ENCODE measurements around the gene COL4A2. TPM values are rescaled to one million over a fixed set of nuclear protein-coding genes. Genes with fewer than 3 reads are reported as not detected.
A peak's percentile ranks its signal among the peaks of the same experiment; 100 is the strongest.
"Not testable (repeated sequence)": the region's sequence is repeated elsewhere in the genome, so short reads cannot be mapped to it uniquely, and the experiment has no call there.

The COL4A2 gene
- polyA plus RNA-seq, 1 donor (not counting 4 experiments of a cell fraction or from before 2014, with no cell fraction given) = 30.7 TPM

GRCh38 chr13:110312339-110313031 is 5.4 kb downstream of the COL4A2 start:
- Histone ChIP-seq H3K36me3 (ENCODE audit: control insufficient read depth in 2 of 2, extremely low read depth in 1 of 2, insufficient read depth in 2 of 2, low read length in 2 of 2) (peaks cover 5 to 27% of the 10 kb centered on the region in 2 experiments), H3K4me1 (ENCODE audit: control insufficient read depth, extremely low read depth, insufficient read depth, low read length) (peaks cover 28% of the 10 kb centered on the region), H4K20me1 (ENCODE audit: control insufficient read depth, extremely low read depth, insufficient read depth, low read length) (no peaks in the 10 kb centered on the region), H3K9me1 (ENCODE audit: control insufficient read depth, extremely low read depth, insufficient read depth, low read length) (no peaks in the 10 kb centered on the region), H3K27ac (ENCODE audit: control insufficient read depth, insufficient read depth, low read length) (no peak overlapping the region), H3K79me2 (ENCODE audit: control insufficient read depth, insufficient read depth, low read length) (peaks cover 84% of the 10 kb centered on the region), H3K27me3 (ENCODE audit: control insufficient read depth, extremely low read depth, insufficient read depth, low read length) (no peaks in the 10 kb centered on the region), H3K9me3 (ENCODE audit: control insufficient read depth, low read depth, low read length) (no peaks in the 10 kb centered on the region), H3K4me3 (ENCODE audit: control insufficient read depth in 2 of 3, extremely low read depth in 1 of 3, insufficient read depth in 2 of 3, low read depth in 1 of 3, low read length in 3 of 3) (no peak overlapping the region), H3K4me2 (ENCODE audit: control insufficient read depth, extremely low read depth, insufficient read depth, low read depth, low read length) (peak overlapping the region; percentile 35), H3K9ac (ENCODE audit: control insufficient read depth, extremely low read depth, insufficient read depth, low read length) (no peak overlapping the region), H2AFZ (ENCODE audit: control insufficient read depth, low read length) (no peak overlapping the region)
- peak; percentile 90 for FAIRE-seq
- no peak for TF ChIP-seq EZH2 (IDR thresholded peaks at IDR 0.05; ENCODE audit: low read length)
- TF ChIP-seq CTCF (optimal IDR thresholded peaks at IDR 0.05 in 1 of 3, IDR thresholded peaks at IDR 0.05 in 1 of 3, conservative IDR thresholded peaks at IDR 0.05 in 1 of 3; ENCODE audit: extremely low read depth in 1 of 3, insufficient read depth in 2 of 3, low read length in 3 of 3) = peak in 1 of 3 experiments; percentile 2
- DNase-seq (ENCODE audit: low read depth, low spot score) = peak; percentile 65
- dilution Hi-C loops (cut with MboI; ENCODE audit: extremely low pct_ligation_motif_present, low sequenced_read_pairs) = no loop called here

- Histone ChIP-seq H3K4me1 (ENCODE audit: control insufficient read depth, extremely low read depth, insufficient read depth, low read length) (peaks cover 28% of the 10 kb centered on the region), H3K79me2 (ENCODE audit: control insufficient read depth, insufficient read depth, low read length) (peaks cover 83% of the 10 kb centered on the region), H3K36me3 (ENCODE audit: control insufficient read depth in 2 of 2, extremely low read depth in 1 of 2, insufficient read depth in 2 of 2, low read length in 2 of 2) (peaks cover 5 to 27% of the 10 kb centered on the region in 2 experiments)
- H3K27me3 ChIP-seq (ENCODE audit: control insufficient read depth, extremely low read depth, insufficient read depth, low read length); H3K4me2 ChIP-seq (ENCODE audit: control insufficient read depth, extremely low read depth, insufficient read depth, low read depth, low read length); DNase-seq (ENCODE audit: low read depth, low spot score); FAIRE-seq; dilution Hi-C loops (cut with MboI; ENCODE audit: extremely low pct_ligation_motif_present, low sequenced_read_pairs); H3K9me3 ChIP-seq (ENCODE audit: control insufficient read depth, low read depth, low read length); H2AFZ ChIP-seq (ENCODE audit: control insufficient read depth, low read length); H3K9me1 ChIP-seq (ENCODE audit: control insufficient read depth, extremely low read depth, insufficient read depth, low read length); H4K20me1 ChIP-seq (ENCODE audit: control insufficient read depth, extremely low read depth, insufficient read depth, low read length); H3K4me3 ChIP-seq (ENCODE audit: control insufficient read depth in 2 of 3, extremely low read depth in 1 of 3, insufficient read depth in 2 of 3, low read depth in 1 of 3, low read length in 3 of 3); H3K27ac ChIP-seq (ENCODE audit: control insufficient read depth, insufficient read depth, low read length); H3K9ac ChIP-seq (ENCODE audit: control insufficient read depth, extremely low read depth, insufficient read depth, low read length): not testable (repeated sequence)
Measured at GRCh38 chr13:110313261-110313660, 6.2 kb downstream of the COL4A2 start.

- H3K9me1 ChIP-seq (ENCODE audit: control insufficient read depth, extremely low read depth, insufficient read depth, low read length); H3K27me3 ChIP-seq (ENCODE audit: control insufficient read depth, extremely low read depth, insufficient read depth, low read length); H3K4me3 ChIP-seq (ENCODE audit: control insufficient read depth in 2 of 3, extremely low read depth in 1 of 3, insufficient read depth in 2 of 3, low read depth in 1 of 3, low read length in 3 of 3); H3K9me3 ChIP-seq (ENCODE audit: control insufficient read depth, low read depth, low read length); H3K9ac ChIP-seq (ENCODE audit: control insufficient read depth, extremely low read depth, insufficient read depth, low read length); FAIRE-seq; DNase-seq (ENCODE audit: low read depth, low spot score); H2AFZ ChIP-seq (ENCODE audit: control insufficient read depth, low read length); H4K20me1 ChIP-seq (ENCODE audit: control insufficient read depth, extremely low read depth, insufficient read depth, low read length); H3K27ac ChIP-seq (ENCODE audit: control insufficient read depth, insufficient read depth, low read length); H3K4me2 ChIP-seq (ENCODE audit: control insufficient read depth, extremely low read depth, insufficient read depth, low read depth, low read length); dilution Hi-C loops (cut with MboI; ENCODE audit: extremely low pct_ligation_motif_present, low sequenced_read_pairs): not testable (repeated sequence)
- Histone ChIP-seq H3K4me1 (ENCODE audit: control insufficient read depth, extremely low read depth, insufficient read depth, low read length) (peaks cover 30% of the 10 kb centered on the region), H3K79me2 (ENCODE audit: control insufficient read depth, insufficient read depth, low read length) (peaks cover 85% of the 10 kb centered on the region), H3K36me3 (ENCODE audit: control insufficient read depth in 2 of 2, extremely low read depth in 1 of 2, insufficient read depth in 2 of 2, low read length in 2 of 2) (peaks cover 5 to 27% of the 10 kb centered on the region in 2 experiments)
Measured at GRCh38 chr13:110313733-110314132, 6.6 kb downstream of the COL4A2 start.

All from keratinocyte (primary cell).